ENCODE results near the gene FDXACB1.

- TF ChIP-seq, protein P1, sequence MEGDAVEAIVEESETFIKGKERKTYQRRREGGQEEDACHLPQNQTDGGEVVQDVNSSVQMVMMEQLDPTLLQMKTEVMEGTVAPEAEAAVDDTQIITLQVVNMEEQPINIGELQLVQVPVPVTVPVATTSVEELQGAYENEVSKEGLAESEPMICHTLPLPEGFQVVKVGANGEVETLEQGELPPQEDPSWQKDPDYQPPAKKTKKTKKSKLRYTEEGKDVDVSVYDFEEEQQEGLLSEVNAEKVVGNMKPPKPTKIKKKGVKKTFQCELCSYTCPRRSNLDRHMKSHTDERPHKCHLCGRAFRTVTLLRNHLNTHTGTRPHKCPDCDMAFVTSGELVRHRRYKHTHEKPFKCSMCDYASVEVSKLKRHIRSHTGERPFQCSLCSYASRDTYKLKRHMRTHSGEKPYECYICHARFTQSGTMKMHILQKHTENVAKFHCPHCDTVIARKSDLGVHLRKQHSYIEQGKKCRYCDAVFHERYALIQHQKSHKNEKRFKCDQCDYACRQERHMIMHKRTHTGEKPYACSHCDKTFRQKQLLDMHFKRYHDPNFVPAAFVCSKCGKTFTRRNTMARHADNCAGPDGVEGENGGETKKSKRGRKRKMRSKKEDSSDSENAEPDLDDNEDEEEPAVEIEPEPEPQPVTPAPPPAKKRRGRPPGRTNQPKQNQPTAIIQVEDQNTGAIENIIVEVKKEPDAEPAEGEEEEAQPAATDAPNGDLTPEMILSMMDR (conservative IDR thresholded peaks at IDR 0.05; ENCODE audit: low read depth, low read length) = no peak
- TF ChIP-seq EZH2 (IDR thresholded peaks at IDR 0.05; ENCODE audit: borderline replicate concordance, low read depth, low read length, poor library complexity, severe bottlenecking) = no peak
These were observed 39.7 kb upstream of the FDXACB1 start, which contains the start of gene C11orf52 for GRCh38 chr11:111918390-111919256.

Data from A673 (cell line).